Transverse colon (tissue), 4 donors: Measurements from ENCODE around the gene GJD4. TPM values are rescaled to one million over a fixed set of nuclear protein-coding genes. Genes with fewer than 3 reads are reported as not detected.

Experiments used
- DNase-seq: peaks from one replicate; pipeline ENCODE4 v3.0.0-alpha.2; 2019
- H3K27ac ChIP-seq, 4 donors: fragments of 200-600 bp; sonication (generic); 2 replicates each; pipeline ENCODE4 v1.5.1; 2016 to 2018; ENCODE audit warnings: inconsistent platforms in 4 of 4
- H3K27me3 ChIP-seq: fragments of 200-600 bp; sonication (generic); 2 replicates; pipeline ENCODE4 v1.5.1; 2017; ENCODE audit warnings: inconsistent platforms
- H3K36me3 ChIP-seq, 4 donors: fragments of 200-600 bp; sonication (generic); 2 replicates each; pipeline ENCODE4 v1.5.1; 2017 to 2019; ENCODE audit warnings: inconsistent platforms in 4 of 4
- H3K4me1 ChIP-seq, 4 donors: fragments of 200-600 bp; sonication (generic); 2 replicates each; pipeline ENCODE4 v1.5.1; 2017 to 2020; ENCODE audit warnings: inconsistent platforms in 4 of 4
- H3K4me3 ChIP-seq, 4 donors: fragments of 200-600 bp; sonication (generic); 1 replicate in 1 of 4; 2 replicates in 3 of 4; pipeline versions ENCODE4 v1.5.1 to v1.6.1; 2017 to 2019; ENCODE audit warnings: inconsistent platforms in 4 of 4
- H3K9me3 ChIP-seq, 2 donors: fragments of 200-600 bp; sonication (generic); 2 replicates each; pipeline ENCODE4 v1.5.1; 2017 to 2019; ENCODE audit warnings: inconsistent platforms in 2 of 2
- EP300 ChIP-seq: sonication (generic); formaldehyde crosslinking; IDR thresholded peaks from one replicate; pipeline ENCODE4 v1.6.1; 2017; ENCODE audit warnings: antibody characterized with exemption, low read depth
- POLR2A ChIP-seq: fragments of 450-650 bp; IDR thresholded peaks from one replicate; pipeline ENCODE4 v1.6.1; 2016; ENCODE audit warnings: antibody characterized with exemption, mild to moderate bottlenecking, moderate library complexity
- POLR2AphosphoS5 ChIP-seq, 3 donors: sonication (generic); formaldehyde crosslinking; IDR thresholded peaks; one replicate each; pipeline ENCODE4 v1.6.1; 2016; ENCODE audit warnings: antibody characterized with exemption in 3 of 3
- WGBS, 2 donors: methylation state at CpG; one replicate each; pipeline ENCODE4 v1.1.5; 2018; ENCODE audit warnings: low coverage in 1 of 2; 5-methylcytosine and 5-hydroxymethylcytosine counted together
- in situ Hi-C, 4 donors: fragments of 200-750 bp; cut with MboI; loops; one replicate each; pipeline versions ENCODE4 v1.15.0 to v1.15.1; 2017; ENCODE audit warnings: low sequenced_read_pairs in 3 of 4, low pct_ligation_motif_present in 1 of 4, low pct_unique_long_range_greater_than_20kb in 1 of 4
- intact Hi-C: fragments of 100-400 bp; cut with DNase I; formaldehyde crosslinking; loops from one replicate; pipeline ENCODE4 v1.15.1; 2023; ENCODE audit warnings: low total_unique reads
- total RNA-seq, 4 donors: library from RNA; depleted of rRNA; stranded (reverse); fragments of >200 nt; gene quantifications; one replicate each; pipeline ENCODE4 v1.1.0, GENCODE V29; 2016
- TF ChIP-seq, protein P1 (sequence below), 5 experiments: fragments of 200-600 bp in 3 of 5; fragments of 450-650 bp in 2 of 5; sonication (generic) in 3 of 5; IDR thresholded peaks; 1 replicate in 2 of 5; 2 replicates in 3 of 5; pipeline ENCODE4 v1.5.1; 2016 to 2017; ENCODE audit warnings: antibody characterized with exemption in 5 of 5, inconsistent platforms in 3 of 5, mild to moderate bottlenecking in 2 of 5, moderate library complexity in 1 of 5

Gene GJD4
- total RNA-seq, 4 donors from 2014 or later, result not detected

GRCh38 chr10:35608328-35608672 lies 3.2 kb downstream of the GJD4 start:
- whole genome bisulfite sequencing, 2 donors, result 70% methylated on average over 8 of the region's 16 CpGs; no CpG with 5 or more reads in 1 of the 2 donors

GRCh38 chr10:35611750-35612149 lies 6.6 kb downstream of the GJD4 start:
- no peak for DNase-seq
- H3K9me3 ChIP-seq, result no peaks in the 10 kb centered on the region
- H3K4me3 ChIP-seq, result no peak overlapping the region
- peaks cover 0 to 11% (median 7%) of the 10 kb centered on the region in 4 donors for H3K4me1 ChIP-seq
- in situ Hi-C loops, result loop anchor here in 1 of 4 donors (25.0 kb wide), 1 partner anchor 1276 kb away; no protein-coding TSS in a partner anchor
- no peaks in the 10 kb centered on the region for H3K36me3 ChIP-seq
- H3K27me3 ChIP-seq, result peaks cover 31% of the 10 kb centered on the region
- TF ChIP-seq POLR2A (no peak), EP300 (no peak), POLR2AphosphoS5 (IDR thresholded peaks at IDR 0.05) (no peak)
- TF ChIP-seq, protein P1, sequence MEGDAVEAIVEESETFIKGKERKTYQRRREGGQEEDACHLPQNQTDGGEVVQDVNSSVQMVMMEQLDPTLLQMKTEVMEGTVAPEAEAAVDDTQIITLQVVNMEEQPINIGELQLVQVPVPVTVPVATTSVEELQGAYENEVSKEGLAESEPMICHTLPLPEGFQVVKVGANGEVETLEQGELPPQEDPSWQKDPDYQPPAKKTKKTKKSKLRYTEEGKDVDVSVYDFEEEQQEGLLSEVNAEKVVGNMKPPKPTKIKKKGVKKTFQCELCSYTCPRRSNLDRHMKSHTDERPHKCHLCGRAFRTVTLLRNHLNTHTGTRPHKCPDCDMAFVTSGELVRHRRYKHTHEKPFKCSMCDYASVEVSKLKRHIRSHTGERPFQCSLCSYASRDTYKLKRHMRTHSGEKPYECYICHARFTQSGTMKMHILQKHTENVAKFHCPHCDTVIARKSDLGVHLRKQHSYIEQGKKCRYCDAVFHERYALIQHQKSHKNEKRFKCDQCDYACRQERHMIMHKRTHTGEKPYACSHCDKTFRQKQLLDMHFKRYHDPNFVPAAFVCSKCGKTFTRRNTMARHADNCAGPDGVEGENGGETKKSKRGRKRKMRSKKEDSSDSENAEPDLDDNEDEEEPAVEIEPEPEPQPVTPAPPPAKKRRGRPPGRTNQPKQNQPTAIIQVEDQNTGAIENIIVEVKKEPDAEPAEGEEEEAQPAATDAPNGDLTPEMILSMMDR (IDR thresholded peaks at IDR 0.05), result no peak
- WGBS, 2 donors, result 81 to 83% methylated on average over 1 to 6 of the region's 6 CpGs
- intact Hi-C loops, result no loop called here
- H3K27ac ChIP-seq, result no peak overlapping the region

More at GRCh38 chr10:35608328-35608672, 3.2 kb downstream of the GJD4 start:
- peaks cover 0 to 11% (median 7%) of the 10 kb centered on the region in 4 donors for H3K4me1 ChIP-seq
- H3K9me3 ChIP-seq, result no peaks in the 10 kb centered on the region
- H3K27ac ChIP-seq, result no peak overlapping the region
- TF ChIP-seq, protein P1 (IDR thresholded peaks at IDR 0.05), result no peak
- no peak for TF ChIP-seq POLR2AphosphoS5 (IDR thresholded peaks at IDR 0.05)
- no peak for TF ChIP-seq POLR2A
- TF ChIP-seq EP300, result no peak
- in situ Hi-C loops (loop anchor here in 1 of 4 donors (25.0 kb wide), 1 partner anchor 1279 kb away; no protein-coding TSS in a partner anchor), intact Hi-C loops (no loop called here)
- H3K36me3 ChIP-seq, result no peaks in the 10 kb centered on the region
- peak overlapping the region in 2 of 4 donors; percentile 21 to 48 for H3K4me3 ChIP-seq
- H3K27me3 ChIP-seq, result peaks cover 53% of the 10 kb centered on the region
- no peak for DNase-seq

- TF ChIP-seq POLR2AphosphoS5 (IDR thresholded peaks at IDR 0.05) (no peak), EP300 (no peak), POLR2A (no peak)
- TF ChIP-seq, protein P1 (IDR thresholded peaks at IDR 0.05), result no peak
- no peaks in the 10 kb centered on the region for H3K36me3 ChIP-seq
- H3K4me3 ChIP-seq, result no peak overlapping the region
- in situ Hi-C loops (loop anchor here in 1 of 4 donors (25.0 kb wide), 1 partner anchor 1275 kb away; no protein-coding TSS in a partner anchor), intact Hi-C loops (no loop called here)
- H3K27me3 ChIP-seq, result peaks cover 23% of the 10 kb centered on the region
- peaks cover 0 to 9% (median 5%) of the 10 kb centered on the region in 4 donors for H3K4me1 ChIP-seq
- DNase-seq, result no peak
- WGBS, 2 donors, result 57 to 71% methylated on average over 5 to 6 of the region's 6 CpGs
- H3K9me3 ChIP-seq, result no peaks in the 10 kb centered on the region
- no peak overlapping the region for H3K27ac ChIP-seq
These were observed 7.4 kb downstream of the GJD4 start for GRCh38 chr10:35612385-35613106.

- intact Hi-C loops, result no loop called here
- in situ Hi-C loops, result loop anchor here in 1 of 4 donors (25.0 kb wide), 1 partner anchor 1274 kb away; no protein-coding TSS in a partner anchor
- no peak for TF ChIP-seq POLR2A
- TF ChIP-seq, protein P1 (IDR thresholded peaks at IDR 0.05), result no peak
- no peak for TF ChIP-seq POLR2AphosphoS5 (IDR thresholded peaks at IDR 0.05)
- TF ChIP-seq EP300, result no peak
- peaks cover 18% of the 10 kb centered on the region for H3K27me3 ChIP-seq
- no peaks in the 10 kb centered on the region for H3K9me3 ChIP-seq
- no peak for DNase-seq
- H3K4me3 ChIP-seq, result no peak overlapping the region
- H3K27ac ChIP-seq, result no peak overlapping the region
- H3K36me3 ChIP-seq, result no peaks in the 10 kb centered on the region
- H3K4me1 ChIP-seq, result peaks cover 0 to 3% (median under 1%) of the 10 kb centered on the region in 4 donors
- WGBS, 2 donors, result 56 to 68% methylated on average over 2 of the region's 2 CpGs
These were observed 7.9 kb downstream of the GJD4 start for GRCh38 chr10:35613107-35613440.
